Prostate gland (tissue), 2 donors: Measurements from ENCODE around the gene HBE1. TPM values are rescaled to one million over a fixed set of nuclear protein-coding genes. Genes with fewer than 3 reads are reported as not detected.

Experiments used
- DNase-seq: peaks from one replicate; pipeline ENCODE4 v3.0.0-alpha.2; 2019; ENCODE audit warnings: low spot score
- H3K27ac ChIP-seq, 2 donors: fragments of 200-600 bp; sonication (generic); 2 replicates each; pipeline ENCODE4 v1.5.1; 2017 to 2019
- H3K27me3 ChIP-seq: fragments of 200-600 bp; sonication (generic); replicated peaks from 2 replicates; pipeline ENCODE4 v1.5.1; 2019; ENCODE audit not compliant: insufficient read depth
- H3K36me3 ChIP-seq, 2 donors: fragments of 200-600 bp; sonication (generic); 1 replicate in 1 of 2; 2 replicates in 1 of 2; pipeline versions ENCODE4 v1.5.1 to v1.8.1; 2017 to 2019
- H3K4me1 ChIP-seq: fragments of 200-600 bp; sonication (generic); replicated peaks from 2 replicates; pipeline ENCODE4 v1.5.1; 2019
- H3K4me3 ChIP-seq, 2 donors: fragments of 200-600 bp; sonication (generic); 2 replicates each; pipeline ENCODE4 v1.5.1; 2017 to 2019
- H3K9me3 ChIP-seq: fragments of 200-600 bp; sonication (generic); 2 replicates; pipeline ENCODE4 v1.5.1; 2017
- CTCF ChIP-seq, 4 experiments: fragments of 200-600 bp in 2 of 4; fragments of 450-650 bp in 2 of 4; sonication (generic) in 2 of 4; IDR thresholded peaks; 1 replicate in 3 of 4; 2 replicates in 1 of 4; pipeline ENCODE4 v1.5.1; 2016 to 2019; ENCODE audit warnings: antibody characterized with exemption in 4 of 4, mild to moderate bottlenecking in 2 of 4, moderate library complexity in 2 of 4
- POLR2A ChIP-seq: fragments of 450-650 bp; IDR thresholded peaks from one replicate; pipeline ENCODE4 v1.6.1; 2016; ENCODE audit warnings: antibody characterized with exemption, mild to moderate bottlenecking
- POLR2AphosphoS5 ChIP-seq: sonication (generic); formaldehyde crosslinking; IDR thresholded peaks from one replicate; pipeline ENCODE4 v1.6.1; 2017; ENCODE audit warnings: antibody characterized with exemption
- whole genome bisulfite sequencing: methylation state at CpG from one replicate; pipeline ENCODE4 v1.1.5; 2018; 5-methylcytosine and 5-hydroxymethylcytosine counted together
- intact Hi-C: fragments of 100-400 bp; cut with DNase I; formaldehyde crosslinking; loops from one replicate; pipeline ENCODE4 v1.14.2; 2022
- total RNA-seq, 2 donors: library from RNA; depleted of rRNA; stranded (reverse); fragments of >200 nt; gene quantifications; one replicate each; pipeline ENCODE4 v1.1.0, GENCODE V29; 2016

HBE1 gene
- total RNA-seq, 2 donors from 2014 or later = not detected

- TF ChIP-seq POLR2AphosphoS5 (no peak), CTCF (IDR thresholded peaks at IDR 0.05) (no peak), POLR2A (no peak)
- no peaks in the 10 kb centered on the region for H3K4me1 ChIP-seq
- H3K9me3 ChIP-seq = no peaks in the 10 kb centered on the region
- no peaks in the 10 kb centered on the region for H3K36me3 ChIP-seq
- 92% methylated on average over 3 of the region's 3 CpGs for WGBS
- DNase-seq = no peak
- intact Hi-C loops = no loop called here
- H3K27me3 ChIP-seq = no peaks in the 10 kb centered on the region
- no peak overlapping the region for H3K27ac ChIP-seq
- H3K4me3 ChIP-seq = no peak overlapping the region
Observed at GRCh38 chr11:5283086-5283485, 13.3 kb upstream of the HBE1 start.

- H3K27ac ChIP-seq = no peak overlapping the region
- intact Hi-C loops = no loop called here
- no peaks in the 10 kb centered on the region for H3K9me3 ChIP-seq
- H3K36me3 ChIP-seq = no peaks in the 10 kb centered on the region
- 95% methylated on average over 2 of the region's 2 CpGs for WGBS
- TF ChIP-seq POLR2A (no peak), POLR2AphosphoS5 (no peak), CTCF (IDR thresholded peaks at IDR 0.05) (no peak)
- H3K4me3 ChIP-seq = no peak overlapping the region
- no peaks in the 10 kb centered on the region for H3K27me3 ChIP-seq
- H3K4me1 ChIP-seq = no peaks in the 10 kb centered on the region
- DNase-seq = no peak
Observed at GRCh38 chr11:5282628-5283027, 12.9 kb upstream of the HBE1 start.

- no peak for TF ChIP-seq POLR2A
- no peak for TF ChIP-seq POLR2AphosphoS5
- TF ChIP-seq CTCF (IDR thresholded peaks at IDR 0.05) = no peak
- intact Hi-C loops = no loop called here
- H3K4me3 ChIP-seq = no peak overlapping the region
- H3K27ac ChIP-seq = no peak overlapping the region
- H3K4me1 ChIP-seq = no peaks in the 10 kb centered on the region
- no peaks in the 10 kb centered on the region for H3K9me3 ChIP-seq
- no peak for DNase-seq
- H3K36me3 ChIP-seq = no peaks in the 10 kb centered on the region
- no peaks in the 10 kb centered on the region for H3K27me3 ChIP-seq
Observed at GRCh38 chr11:5281596-5281995, 11.9 kb upstream of the HBE1 start.

GRCh38 chr11:5280582-5281102 is 10.9 kb upstream of the HBE1 start:
- Histone ChIP-seq H3K36me3 (no peaks in the 10 kb centered on the region), H3K27ac (no peak overlapping the region), H3K27me3 (no peaks in the 10 kb centered on the region), H3K4me1 (no peaks in the 10 kb centered on the region), H3K4me3 (no peak overlapping the region), H3K9me3 (no peaks in the 10 kb centered on the region)
- WGBS = 49% methylated on average over 3 of the region's 3 CpGs
- DNase-seq = no peak
- intact Hi-C loops = no loop called here
- TF ChIP-seq CTCF (IDR thresholded peaks at IDR 0.05) (no peak), POLR2A (no peak), POLR2AphosphoS5 (no peak)

- no peaks in the 10 kb centered on the region for H3K9me3 ChIP-seq
- no peaks in the 10 kb centered on the region for H3K36me3 ChIP-seq
- TF ChIP-seq POLR2AphosphoS5 (no peak), POLR2A (no peak), CTCF (IDR thresholded peaks at IDR 0.05) (no peak)
- H3K4me1 ChIP-seq = no peaks in the 10 kb centered on the region
- no peaks in the 10 kb centered on the region for H3K27me3 ChIP-seq
- no peak overlapping the region for H3K4me3 ChIP-seq
- H3K27ac ChIP-seq = no peak overlapping the region
- 94% methylated on average over 4 of the region's 4 CpGs for WGBS
- no peak for DNase-seq
- intact Hi-C loops = no loop called here
Observed at GRCh38 chr11:5279471-5280090, 9.8 kb upstream of the HBE1 start.
